ENCODE measurements around the gene CALR.
"Not testable (repeated sequence)": the region's sequence is repeated elsewhere in the genome, so short reads cannot be mapped to it uniquely, and the experiment has no call there.

CALR gene

DNA sequence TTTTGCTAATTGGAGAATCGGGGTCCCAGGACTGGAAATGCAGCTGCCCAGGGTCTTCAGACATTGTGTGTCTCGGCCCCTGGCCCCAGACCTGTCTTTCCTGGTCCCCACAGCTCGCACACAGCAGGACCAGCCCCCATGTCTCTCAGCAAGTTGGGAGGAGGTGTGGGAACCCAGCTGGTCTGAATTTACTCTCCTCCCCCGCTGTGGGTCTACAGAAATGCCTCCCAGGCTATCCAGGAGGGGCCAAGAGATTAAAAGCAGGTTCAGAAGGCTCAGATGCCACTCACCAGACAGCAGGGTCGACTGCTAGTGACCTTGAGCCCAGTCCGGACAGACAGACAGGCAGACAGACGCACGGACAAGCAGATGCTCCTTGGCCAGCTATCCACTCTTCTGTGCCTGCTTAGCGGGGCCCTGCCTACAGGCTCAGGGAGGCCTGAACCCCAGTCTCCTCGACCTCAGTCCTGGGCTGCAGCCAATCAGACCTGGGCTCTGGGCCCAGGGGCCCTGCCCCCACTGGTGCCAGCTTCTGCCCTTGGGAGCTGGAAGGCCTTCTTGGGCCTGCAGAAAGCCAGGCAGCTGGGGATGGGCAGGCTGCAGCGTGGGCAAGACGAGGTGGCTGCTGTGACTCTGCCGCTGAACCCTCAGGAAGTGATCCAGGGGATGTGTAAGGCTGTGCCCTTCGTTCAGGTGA, 31.0 kb downstream of the CALR start, which contains the start of gene DAND5:
TSS of gene DAND5 (plus strand) at position 285 of the 697 bp plus-strand sequence. CDS start at position 370, 85 bp downstream.
- no peak for DNase-seq (ENCODE audit: low read depth)
- no peak within 1 kb of the TSS for H3K4me3 ChIP-seq (ENCODE audit: low read length)
- TF ChIP-seq, protein P1, sequence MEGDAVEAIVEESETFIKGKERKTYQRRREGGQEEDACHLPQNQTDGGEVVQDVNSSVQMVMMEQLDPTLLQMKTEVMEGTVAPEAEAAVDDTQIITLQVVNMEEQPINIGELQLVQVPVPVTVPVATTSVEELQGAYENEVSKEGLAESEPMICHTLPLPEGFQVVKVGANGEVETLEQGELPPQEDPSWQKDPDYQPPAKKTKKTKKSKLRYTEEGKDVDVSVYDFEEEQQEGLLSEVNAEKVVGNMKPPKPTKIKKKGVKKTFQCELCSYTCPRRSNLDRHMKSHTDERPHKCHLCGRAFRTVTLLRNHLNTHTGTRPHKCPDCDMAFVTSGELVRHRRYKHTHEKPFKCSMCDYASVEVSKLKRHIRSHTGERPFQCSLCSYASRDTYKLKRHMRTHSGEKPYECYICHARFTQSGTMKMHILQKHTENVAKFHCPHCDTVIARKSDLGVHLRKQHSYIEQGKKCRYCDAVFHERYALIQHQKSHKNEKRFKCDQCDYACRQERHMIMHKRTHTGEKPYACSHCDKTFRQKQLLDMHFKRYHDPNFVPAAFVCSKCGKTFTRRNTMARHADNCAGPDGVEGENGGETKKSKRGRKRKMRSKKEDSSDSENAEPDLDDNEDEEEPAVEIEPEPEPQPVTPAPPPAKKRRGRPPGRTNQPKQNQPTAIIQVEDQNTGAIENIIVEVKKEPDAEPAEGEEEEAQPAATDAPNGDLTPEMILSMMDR (conservative IDR thresholded peaks at IDR 0.05; ENCODE audit: low read length) = no peak

DNA sequence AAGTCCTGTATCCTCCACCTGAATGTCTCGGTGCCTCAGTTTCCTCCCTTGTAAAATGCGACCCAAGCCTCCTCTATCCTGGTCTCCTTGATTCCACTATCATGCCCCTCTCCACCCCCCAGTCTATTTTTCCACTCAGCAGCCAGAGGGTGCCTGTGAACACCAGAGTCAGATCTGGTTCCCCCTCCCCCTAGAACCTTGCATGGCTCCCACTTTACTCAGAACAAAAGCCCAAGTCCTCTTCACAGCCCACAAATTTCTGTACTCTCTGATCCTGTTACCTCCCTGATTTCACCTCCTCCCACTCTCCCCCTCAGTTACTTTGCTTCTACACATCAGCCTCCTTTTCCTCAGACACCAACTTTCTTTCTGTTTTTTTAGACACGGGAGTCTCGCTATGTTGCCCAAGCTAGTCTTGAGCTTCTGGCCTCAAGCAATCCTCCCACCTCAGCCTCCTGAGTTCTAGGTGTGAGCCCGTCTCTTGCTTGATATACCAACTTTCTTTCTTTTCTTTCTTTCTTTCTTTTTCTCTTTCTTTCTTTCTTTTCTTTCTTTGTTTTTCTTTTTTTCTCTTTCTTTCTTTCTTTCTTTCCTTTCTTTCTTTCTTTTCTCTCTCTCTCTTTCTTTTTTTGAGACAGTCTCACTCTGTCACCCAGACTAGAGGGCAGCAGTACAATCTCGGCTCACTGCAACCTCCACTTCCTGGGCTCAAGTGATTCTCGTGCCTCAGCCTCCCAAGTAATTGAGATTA, 31.8 kb downstream of the CALR start:
- TF ChIP-seq, protein P1 (conservative IDR thresholded peaks at IDR 0.05; ENCODE audit: low read length) = no peak
- DNase-seq (ENCODE audit: low read depth) = no peak
- H3K4me3 ChIP-seq (ENCODE audit: low read length) = no peak overlapping the region

DNA sequence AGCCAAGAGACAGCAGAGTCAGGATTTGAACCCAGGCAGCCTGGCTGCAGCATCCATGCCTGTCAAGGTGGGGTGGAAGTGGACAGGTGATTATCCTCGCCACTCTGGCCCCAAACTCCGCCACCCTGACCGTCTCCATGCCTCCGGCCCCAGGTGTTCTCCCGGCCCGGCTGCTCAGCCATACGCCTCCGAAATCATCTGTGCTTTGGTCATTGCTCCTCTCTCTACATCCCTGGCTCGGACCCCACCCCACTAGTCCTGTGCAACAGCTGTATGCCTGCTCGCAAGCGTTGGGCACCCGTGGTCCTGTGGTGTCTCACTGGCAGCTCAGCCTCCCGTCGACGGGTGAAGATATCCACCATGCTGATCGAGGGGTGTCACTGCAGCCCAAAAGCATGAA, 34.8 kb downstream of the CALR start:
- TF ChIP-seq, protein P1 (conservative IDR thresholded peaks at IDR 0.05; ENCODE audit: low read length) = no peak
- H3K4me3 ChIP-seq (ENCODE audit: low read length) = no peak overlapping the region
- no peak for DNase-seq (ENCODE audit: low read depth)

DNA sequence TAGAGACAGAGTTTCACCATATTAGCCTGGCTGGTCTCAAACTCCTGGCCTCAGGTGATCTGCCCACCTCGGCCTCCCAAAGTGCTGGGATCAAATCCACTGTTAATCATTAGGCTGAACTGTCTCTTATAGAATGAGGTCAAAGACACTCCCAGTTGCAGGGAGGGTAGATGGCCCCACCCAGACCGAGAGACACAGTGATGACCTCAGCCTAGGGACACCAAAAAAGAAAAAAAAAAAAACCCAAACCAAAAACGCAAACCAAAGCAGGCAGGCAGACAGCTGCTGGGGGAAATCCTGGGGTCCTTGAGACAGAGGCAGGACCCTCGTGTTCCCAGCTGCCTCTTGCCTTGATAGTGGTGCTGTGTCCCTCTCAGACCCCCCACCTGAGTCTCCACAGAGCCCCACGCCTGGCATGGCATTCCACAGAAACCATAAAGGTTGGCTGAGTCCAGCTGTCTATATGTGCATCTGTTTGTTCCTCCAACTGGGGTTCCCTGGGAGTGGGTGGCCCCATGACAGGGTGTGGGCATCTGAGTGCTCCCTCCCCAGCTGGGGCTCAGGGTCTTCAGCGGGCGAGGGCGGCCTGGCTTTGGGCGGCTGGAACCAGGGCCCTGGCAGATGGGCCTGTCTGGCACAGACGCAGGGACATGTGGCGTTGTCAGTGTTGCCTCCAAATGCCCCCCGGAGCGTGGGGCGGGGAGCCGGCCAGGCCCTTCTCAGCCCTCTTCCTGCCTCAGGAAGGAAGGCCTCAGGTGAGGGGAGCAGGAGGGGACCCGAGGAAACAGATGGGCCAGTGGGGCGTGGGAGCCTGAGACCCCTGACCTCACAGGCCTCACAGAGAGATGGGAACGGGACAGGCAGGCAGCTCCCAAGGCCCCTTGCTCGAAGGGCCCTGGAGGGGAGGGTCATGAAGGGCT, 36.2 kb downstream of the CALR start:
- TF ChIP-seq, protein P1 (conservative IDR thresholded peaks at IDR 0.05; ENCODE audit: low read length) = no peak

DNA sequence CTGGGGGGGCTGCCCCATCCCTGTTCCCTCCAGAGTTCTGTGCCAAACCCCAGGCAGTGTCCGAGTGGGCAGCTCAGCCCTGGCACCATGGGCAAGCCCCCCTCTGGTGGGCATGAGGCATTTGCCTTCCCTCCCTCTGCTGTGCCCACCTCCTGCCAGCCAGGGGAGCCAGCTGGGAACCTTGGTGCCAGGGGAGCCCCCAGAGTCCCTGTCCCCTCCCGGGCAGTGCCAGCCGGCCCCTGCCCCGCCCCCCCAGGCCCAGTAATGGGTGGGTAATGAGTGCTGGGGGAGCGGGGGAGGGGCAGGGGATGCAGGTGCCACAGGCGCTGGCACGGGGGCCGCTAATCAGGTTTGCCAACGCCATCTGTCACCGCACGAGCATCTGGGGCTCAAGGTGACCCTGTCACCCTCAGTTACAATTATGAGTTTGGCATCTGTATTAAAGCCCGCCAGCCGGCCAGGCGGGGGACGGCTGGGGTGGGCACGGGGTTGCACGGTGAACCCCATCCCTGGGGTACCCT, 36.9 kb downstream of the CALR start:
- H3K4me3 ChIP-seq (ENCODE audit: low read length) = no peak overlapping the region
- TF ChIP-seq, protein P1 (conservative IDR thresholded peaks at IDR 0.05; ENCODE audit: low read length) = no peak
- DNase-seq (ENCODE audit: low read depth) = no peak

More for the DNA sequence above, 36.2 kb downstream of the CALR start:
- no peak overlapping the region for H3K4me3 ChIP-seq (ENCODE audit: low read length)
- DNase-seq (ENCODE audit: low read depth) = no peak

DNA sequence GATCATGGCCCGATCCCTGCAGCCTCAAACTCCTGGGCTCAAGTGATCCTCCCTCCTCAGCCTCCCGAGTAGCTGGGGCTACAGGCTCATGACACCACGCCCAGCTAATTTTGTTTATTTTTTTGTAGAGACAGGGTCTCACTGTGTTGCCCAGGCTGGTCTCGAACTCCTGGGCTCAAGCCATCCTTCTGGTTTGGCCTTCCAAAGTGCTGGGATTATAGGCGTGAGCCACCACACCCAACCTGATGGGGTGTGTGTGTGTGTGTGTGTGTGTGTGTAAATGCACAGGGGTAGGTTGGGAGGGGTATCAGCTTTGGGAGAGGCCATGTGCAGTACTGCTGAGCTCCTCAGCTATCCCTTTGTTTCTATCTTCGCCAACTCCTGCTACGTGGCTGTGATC, 37.7 kb downstream of the CALR start:
- not testable (repeated sequence) for DNase-seq (ENCODE audit: low read depth); H3K4me3 ChIP-seq (ENCODE audit: low read length)

DNA sequence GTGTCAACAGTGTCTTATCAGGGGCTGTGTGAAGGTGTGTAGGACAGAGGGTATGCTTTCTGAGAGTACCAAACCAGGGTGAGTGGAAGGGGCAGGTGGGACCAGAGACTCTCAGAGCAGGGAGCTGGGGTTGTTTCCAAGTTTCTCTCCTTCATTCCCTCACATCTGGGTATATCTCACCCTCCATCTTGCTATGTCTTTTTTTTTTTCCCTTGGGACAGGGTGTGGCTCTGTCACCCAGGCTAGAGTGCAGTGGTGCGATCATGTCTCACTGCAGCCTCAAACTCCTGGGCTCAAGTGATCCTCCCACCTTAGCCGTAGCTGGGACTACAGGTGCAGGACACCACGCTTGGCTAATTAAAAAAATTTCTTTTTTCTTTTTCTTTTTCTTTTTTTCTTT, 41.6 kb downstream of the CALR start:
- TF ChIP-seq, protein P1 (conservative IDR thresholded peaks at IDR 0.05; ENCODE audit: low read length) = no peak
- DNase-seq (ENCODE audit: low read depth) = no peak
- H3K4me3 ChIP-seq (ENCODE audit: low read length) = no peak overlapping the region

All from AG10803 (cell line).